WI38 (cell line): Measurements from ENCODE around the gene RALBP1.

Experiments
- H3K4me3 ChIP-seq: 2 replicates; pipeline ENCODE4 v1.5.1; 2011; ENCODE audit warnings: low read depth, mild to moderate bottlenecking, control low read depth, low read length
- CTCF ChIP-seq: IDR thresholded peaks from 2 replicates; pipeline ENCODE4 v1.5.1; 2012; ENCODE audit warnings: low read depth, mild to moderate bottlenecking, control low read depth, low read length

The RALBP1 gene

GRCh38 chr18:9513971-9514512, 38.7 kb downstream of the RALBP1 start:
- 0 out of 2 replicates have a peak overlapping the region, but pooled peaks have one; percentile 24 for H3K4me3 ChIP-seq
- no peak for TF ChIP-seq CTCF

GRCh38 chr18:9516437-9517064, 41.2 kb downstream of the RALBP1 start:
- peak; percentile 76 for TF ChIP-seq CTCF
- H3K4me3 ChIP-seq, result no peak overlapping the region

GRCh38 chr18:9517869-9518268, 42.6 kb downstream of the RALBP1 start:
- TF ChIP-seq CTCF, result no peak
- H3K4me3 ChIP-seq, result no peak overlapping the region

GRCh38 chr18:9519399-9519798, 44.1 kb downstream of the RALBP1 start:
- no peak for TF ChIP-seq CTCF
- no peak overlapping the region for H3K4me3 ChIP-seq

GRCh38 chr18:9520666-9521065, 45.4 kb downstream of the RALBP1 start:
- TF ChIP-seq CTCF, result no peak
- H3K4me3 ChIP-seq, result no peak overlapping the region

GRCh38 chr18:9521770-9522169, 46.5 kb downstream of the RALBP1 start:
- TF ChIP-seq CTCF, result no peak
- H3K4me3 ChIP-seq, result no peak overlapping the region

- no peak for TF ChIP-seq CTCF
Observed at GRCh38 chr18:9522952-9523351, 47.6 kb downstream of the RALBP1 start.

More at GRCh38 chr18:9522952-9523351, 47.6 kb downstream of the RALBP1 start:
- H3K4me3 ChIP-seq, result no peak overlapping the region
